ENCODE data around the gene JADE2. TPM values are rescaled to one million over a fixed set of nuclear protein-coding genes. Genes with fewer than 3 reads are reported as not detected.
A peak's percentile ranks its signal among the peaks of the same experiment; 100 is the strongest.

Gene JADE2
- total RNA-seq, 1 donor from 2014 or later, result 17.5 TPM

- peak; percentile 90 to 95 for DNase-seq (ENCODE audit: low read depth in 2 of 2)
Observed at GRCh38 chr5:134568761-134569695, 43.6 kb downstream of the JADE2 start.

DNA sequence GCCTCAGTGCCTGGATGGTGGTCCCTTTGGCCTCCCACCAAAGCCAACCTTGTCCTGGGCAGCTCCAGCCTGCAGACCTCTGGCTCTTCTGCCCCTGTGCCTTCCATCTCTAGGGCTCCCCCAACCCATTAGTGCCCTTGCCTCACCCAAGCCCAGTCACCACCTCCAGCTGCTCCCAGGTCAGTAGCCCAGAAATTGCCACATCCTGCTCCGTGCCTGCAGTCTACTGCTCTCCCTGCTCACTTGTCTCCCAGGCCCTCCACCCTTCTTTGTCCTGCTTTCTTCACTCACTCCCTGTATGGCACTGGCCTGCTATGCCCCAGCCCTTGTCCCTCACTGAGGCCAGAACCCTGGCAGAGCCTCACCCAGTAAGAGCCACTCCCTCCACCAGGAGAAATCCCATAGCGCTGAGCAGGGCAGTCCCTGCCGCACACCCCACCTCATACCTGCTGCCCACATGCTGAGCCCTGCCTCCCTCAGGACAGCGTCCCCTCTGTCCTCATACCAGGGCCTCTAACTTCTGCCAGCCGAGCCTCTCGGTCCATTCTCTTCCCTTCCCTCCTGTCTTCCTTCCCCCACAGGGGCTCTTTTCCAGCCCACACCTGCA, 44.4 kb downstream of the JADE2 start:
- no peak for DNase-seq (ENCODE audit: low read depth in 2 of 2)

- no peak for DNase-seq (ENCODE audit: low read depth in 2 of 2)
Observed at GRCh38 chr5:134570365-134570758, 44.9 kb downstream of the JADE2 start.

DNA sequence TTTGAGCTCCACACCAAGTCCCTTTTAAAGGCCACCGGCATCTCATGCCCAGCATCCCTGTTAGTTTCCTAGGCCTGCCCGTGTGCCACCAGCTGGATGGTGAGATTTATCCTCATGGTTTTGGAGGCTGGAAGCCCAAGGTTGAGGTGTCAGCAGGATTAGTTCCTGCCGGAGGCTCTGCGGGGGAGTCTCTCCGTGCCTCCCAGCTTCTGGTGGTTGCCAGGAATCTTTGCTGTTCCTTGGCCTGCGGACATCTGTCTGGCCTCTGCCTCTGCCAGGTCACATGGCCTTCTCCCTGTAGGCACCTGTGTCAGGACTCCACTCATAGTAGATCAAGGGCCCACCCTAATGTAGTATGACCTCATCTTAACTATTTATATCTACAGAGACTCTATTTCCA, 45.4 kb downstream of the JADE2 start:
- DNase-seq (ENCODE audit: low read depth in 2 of 2), result no peak

DNA sequence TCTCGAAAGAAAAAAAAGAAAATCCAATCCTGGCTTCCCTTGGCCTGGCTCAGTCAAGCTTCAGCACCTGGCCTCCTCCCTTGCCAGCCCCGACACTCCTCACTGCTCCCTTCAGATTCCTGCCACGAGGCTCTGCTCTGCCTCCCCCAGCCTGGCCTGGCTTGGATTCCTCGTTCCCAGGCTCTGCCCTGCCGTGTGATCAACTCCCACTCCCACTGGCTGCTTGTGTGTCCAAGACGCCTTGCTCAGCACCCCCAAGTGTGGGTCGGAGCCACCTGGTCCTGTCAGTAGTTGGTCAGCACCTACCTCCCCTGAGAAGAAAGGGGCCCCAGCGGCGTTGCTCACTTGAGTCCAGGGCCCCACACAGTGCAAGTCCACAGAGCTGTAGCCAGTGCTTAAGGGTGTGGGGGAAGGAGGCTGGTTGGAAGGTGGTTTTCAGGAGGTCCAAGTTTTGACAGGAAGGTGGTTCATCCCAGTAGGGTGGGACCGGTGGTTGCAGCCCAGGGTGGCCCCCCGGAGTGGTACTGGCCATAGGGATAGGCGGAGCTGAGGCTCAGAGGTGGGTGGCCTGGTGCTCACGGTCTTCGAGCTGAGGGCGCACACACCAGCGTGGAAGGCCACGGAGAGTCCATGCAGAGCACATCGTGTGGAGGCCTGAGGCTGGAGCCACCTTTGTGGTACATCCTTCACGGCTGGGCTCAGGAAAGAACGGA, 46.4 kb downstream of the JADE2 start:
- DNase-seq (ENCODE audit: low read depth in 2 of 2), result no peak

DNA sequence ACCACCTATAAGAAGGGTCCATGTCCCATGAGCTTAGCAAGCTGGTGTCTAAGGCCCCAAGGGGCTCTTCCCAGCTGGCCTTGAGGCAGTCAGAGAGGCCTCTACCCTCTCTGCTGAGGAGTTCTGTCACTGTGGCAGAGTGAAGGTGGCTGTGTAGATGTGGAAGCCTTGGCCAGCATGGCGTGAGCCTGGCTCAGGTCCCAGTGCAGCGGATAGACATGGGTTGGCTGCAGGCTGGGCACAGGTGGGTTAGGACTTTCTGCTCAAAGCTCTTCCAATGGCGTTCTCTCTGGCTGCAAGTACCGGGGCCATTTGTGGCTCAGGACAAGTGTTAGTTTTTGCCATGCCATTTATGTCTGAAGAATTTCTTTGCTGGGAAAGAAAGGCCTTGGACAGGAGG, 47.3 kb downstream of the JADE2 start:
- DNase-seq (ENCODE audit: low read depth in 2 of 2), result no peak

GRCh38 chr5:134574521-134574920, 49.1 kb downstream of the JADE2 start:
- DNase-seq (ENCODE audit: low read depth in 2 of 2), result no peak

DNA sequence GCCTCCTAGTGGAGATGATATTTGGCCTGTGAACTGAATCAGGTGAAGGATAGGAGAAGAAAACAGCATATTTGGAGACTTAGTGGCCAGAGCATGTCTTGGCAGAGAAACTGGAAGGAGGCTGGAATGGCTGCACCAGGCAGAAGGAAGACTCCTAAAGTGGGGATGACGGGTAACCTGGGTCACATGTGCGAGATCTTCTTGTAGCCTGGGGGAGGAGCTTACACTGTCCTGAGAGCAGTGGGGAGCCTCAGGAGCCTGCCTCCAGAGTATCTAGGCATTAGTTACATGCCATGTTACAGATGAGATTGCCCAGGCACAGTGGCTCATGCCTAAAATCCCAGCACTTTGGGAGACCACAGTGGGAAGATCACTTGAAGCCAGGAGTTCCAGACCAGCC, 49.8 kb downstream of the JADE2 start:
- no peak for DNase-seq (ENCODE audit: low read depth in 2 of 2)

DNA sequence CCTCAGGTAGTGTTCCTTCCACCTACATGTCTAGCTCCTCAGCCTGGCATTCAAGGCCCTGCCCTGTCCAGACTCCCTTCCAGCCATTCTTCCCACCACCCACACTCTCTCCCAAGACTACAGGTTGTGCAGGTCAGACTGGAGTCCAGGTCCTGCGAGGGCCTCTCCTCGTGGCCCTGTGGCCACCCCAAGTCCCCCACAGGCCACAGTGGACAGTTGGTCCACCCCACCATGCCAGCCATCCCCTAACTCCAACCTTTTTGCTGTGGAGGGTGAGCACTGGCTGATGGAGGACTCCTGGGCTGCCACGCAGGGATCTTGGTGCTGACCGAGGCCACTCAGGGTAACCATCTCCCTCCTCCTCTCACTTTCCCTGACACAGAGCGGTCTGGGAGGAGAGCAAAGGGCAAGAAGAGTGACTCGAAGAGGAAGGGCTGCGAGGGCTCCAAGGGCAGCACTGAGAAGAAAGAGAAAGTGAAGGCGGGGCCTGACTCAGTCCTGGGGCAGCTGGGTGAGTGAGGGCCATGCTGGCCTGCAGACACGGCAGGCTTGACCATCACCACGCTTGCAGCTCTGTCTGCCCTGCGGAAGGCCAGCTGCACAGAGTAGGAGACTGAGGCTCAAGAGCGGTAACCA, 51.0 kb downstream of the JADE2 start:
- peak in 1 of 2 donors; percentile 40 for DNase-seq (ENCODE audit: low read depth in 2 of 2)

DNA sequence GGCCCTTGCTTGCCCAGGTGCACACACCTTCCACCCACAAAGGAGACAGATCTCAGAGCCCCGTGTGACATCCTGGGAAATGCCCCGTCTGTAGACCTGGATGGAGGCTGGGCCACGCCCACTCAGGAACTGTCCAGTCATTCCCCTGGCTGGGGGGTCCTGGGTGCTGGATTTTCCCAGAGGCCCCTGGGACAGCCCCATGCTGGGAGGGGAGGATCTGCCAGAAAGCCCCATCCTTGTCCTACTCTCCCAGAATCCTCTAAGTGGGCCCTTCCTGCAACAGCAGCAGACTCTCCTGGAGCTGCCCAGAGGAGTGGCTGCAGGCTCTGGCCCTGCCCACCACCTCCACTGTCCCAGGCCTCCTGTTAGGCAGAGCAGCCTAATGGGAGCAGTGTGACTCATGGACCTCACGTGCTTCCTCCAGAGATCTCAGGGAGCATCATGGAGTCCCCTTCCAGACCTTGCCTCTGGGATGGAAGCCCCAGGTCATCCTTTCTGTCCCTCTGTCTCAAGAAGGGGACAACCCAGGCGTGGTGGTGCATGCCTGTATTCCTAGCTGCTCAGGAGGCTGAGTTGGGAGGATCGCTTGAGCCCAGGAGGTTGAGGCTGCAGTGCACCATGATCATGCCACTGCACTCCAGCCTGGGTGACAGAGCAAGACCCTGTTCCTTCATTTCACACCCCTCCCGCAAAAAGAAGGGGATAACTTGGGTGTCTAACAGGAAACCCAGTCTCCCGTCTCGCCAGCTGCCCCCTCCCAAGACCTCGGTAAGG, 51.7 kb downstream of the JADE2 start:
- DNase-seq (ENCODE audit: low read depth in 2 of 2), result peak; percentile 34 to 87

GRCh38 chr5:134577796-134578577, 52.5 kb downstream of the JADE2 start:
- peak; percentile 83 to 87 for DNase-seq (ENCODE audit: low read depth in 2 of 2)

- DNase-seq (ENCODE audit: low read depth in 2 of 2), result no peak
Observed at GRCh38 chr5:134578578-134579283, 53.3 kb downstream of the JADE2 start.

DNA sequence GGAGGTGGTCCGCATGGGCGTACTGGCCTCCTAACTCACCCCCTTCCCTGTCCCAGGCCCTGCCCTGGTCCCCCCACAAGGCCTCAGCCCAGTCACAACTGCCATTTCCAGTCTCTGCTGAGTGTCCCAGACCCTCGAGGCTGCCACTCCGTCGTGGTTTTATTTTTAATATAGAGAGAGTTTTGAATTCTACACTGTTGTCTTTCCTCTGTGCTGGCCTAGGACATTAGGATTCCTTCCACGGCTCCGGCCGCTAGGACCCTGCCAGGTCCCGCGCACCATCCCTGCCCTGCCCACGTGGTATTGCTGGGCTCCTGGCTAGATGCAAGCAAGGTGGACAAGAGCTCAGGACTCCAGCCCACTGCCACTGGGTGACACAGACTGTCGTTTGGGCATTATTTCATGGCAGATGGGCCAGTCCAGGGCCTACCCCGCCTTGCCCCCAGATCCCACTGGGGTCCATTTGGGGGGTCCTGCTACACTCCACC, 53.9 kb downstream of the JADE2 start:
- DNase-seq (ENCODE audit: low read depth in 2 of 2), result no peak

GRCh38 chr5:134580001-134580460, 54.6 kb downstream of the JADE2 start:
- DNase-seq (ENCODE audit: low read depth in 2 of 2), result peak; percentile 53 to 85

DNA sequence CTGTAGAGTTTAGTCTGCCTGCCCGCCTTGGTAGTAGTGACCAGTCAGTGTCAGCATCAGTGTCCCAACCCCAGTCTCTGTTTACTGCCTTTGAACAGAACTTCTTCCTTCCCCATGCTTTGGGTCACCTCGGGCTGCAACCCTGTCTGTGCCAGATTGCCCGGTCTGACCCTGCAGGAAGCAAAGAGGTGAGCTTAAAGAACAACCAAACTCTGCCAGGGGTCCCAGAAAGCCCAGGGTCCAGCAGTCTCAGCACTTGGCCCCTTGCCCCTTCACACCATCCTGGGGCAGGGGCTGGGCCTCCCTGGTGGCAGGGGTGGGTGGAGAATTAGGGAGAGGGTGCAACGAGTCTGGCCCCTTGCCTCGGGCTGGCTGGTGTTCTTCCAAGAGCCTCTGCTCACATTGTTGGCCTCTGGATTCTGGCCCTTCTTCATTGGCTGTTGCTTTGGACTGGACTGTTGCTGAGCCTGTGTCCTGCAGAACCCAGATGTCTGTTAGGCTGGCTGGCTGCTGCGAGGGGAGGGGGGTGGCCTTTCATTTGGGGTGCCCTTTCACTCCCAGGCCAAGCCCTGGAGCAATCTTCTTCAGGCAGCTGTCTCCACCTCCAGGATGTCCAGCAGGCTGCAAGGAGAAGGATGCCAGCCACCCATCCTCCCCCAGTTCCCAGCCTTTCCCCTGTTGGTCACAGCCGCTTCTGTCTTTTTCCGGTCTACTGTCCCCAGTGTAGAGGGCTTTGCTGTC, 55.9 kb downstream of the JADE2 start:
- no peak for DNase-seq (ENCODE audit: low read depth in 2 of 2)

DNA sequence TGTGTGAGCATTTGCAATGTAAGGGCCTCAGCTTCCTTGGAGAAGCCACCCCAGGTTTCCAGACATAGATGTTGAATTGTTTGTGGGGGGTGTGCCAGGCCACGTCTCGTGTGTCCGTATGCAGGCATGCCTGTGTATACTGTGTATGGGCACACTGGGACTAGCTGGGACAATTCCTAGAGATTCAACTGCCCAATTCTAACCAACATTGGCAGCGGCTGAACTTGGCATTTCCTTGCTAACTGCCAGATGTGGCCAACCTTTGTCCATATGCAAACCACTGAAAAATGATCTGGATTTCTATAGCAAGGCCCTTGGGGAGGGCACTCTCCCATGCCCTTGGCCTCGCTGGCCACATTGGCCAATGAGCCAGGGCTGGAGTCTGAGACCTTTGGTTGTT, 56.8 kb downstream of the JADE2 start:
- no peak for DNase-seq (ENCODE audit: low read depth in 2 of 2)

GRCh38 chr5:134582941-134583340, 57.5 kb downstream of the JADE2 start:
- DNase-seq (ENCODE audit: low read depth in 2 of 2), result no peak

GRCh38 chr5:134583766-134584165, 58.3 kb downstream of the JADE2 start:
- no peak for DNase-seq (ENCODE audit: low read depth in 2 of 2)

DNA sequence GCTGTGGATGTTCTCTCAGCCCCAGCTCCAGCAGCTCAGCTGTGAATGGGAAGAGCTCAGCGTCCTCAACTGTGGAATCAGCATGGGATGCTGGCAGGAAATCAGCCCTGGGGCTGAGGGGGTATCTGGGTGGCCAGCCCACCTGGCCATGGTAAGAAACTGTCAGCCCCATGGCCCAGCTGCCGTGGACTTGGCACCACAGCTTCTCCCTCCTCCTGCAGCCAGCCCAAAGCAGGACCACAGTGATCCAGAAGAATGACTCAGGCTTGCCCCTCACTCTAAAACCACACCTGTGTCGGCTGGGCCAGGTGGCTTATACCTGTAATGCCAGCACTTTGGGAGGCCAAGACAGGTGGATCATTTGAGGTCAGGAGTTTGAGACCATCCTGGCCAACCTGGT, 59.2 kb downstream of the JADE2 start:
- no peak for DNase-seq (ENCODE audit: low read depth in 2 of 2)

Measured in lung microvascular endothelial cell (primary cell).